GM18517 (cell line): ENCODE results near the gene PBOV1.
"Not testable (repeated sequence)": the region's sequence is repeated elsewhere in the genome, so short reads cannot be mapped to it uniquely, and the experiment has no call there.

Experiments used
- ATAC-seq: cut with Tn5 transposase; IDR thresholded peaks from one replicate; pipeline ENCODE4 v1.9.1; 2021; ENCODE audit warnings: mild to moderate bottlenecking, moderate library complexity; ENCODE audit not compliant: unreplicated experiment

PBOV1 gene

GRCh38 chr6:138238368-138238767 lies 20.1 kb upstream of the PBOV1 start:
- ATAC-seq = no peak

- no peak for ATAC-seq
Measured at GRCh38 chr6:138237463-138237862, 19.2 kb upstream of the PBOV1 start.

- ATAC-seq = no peak
Measured at GRCh38 chr6:138235693-138236092, 17.4 kb upstream of the PBOV1 start.

GRCh38 chr6:138235205-138235604 lies 16.9 kb upstream of the PBOV1 start:
- ATAC-seq = no peak

- no peak for ATAC-seq
Measured at GRCh38 chr6:138234363-138234762, 16.1 kb upstream of the PBOV1 start.

- no peak for ATAC-seq
Measured at GRCh38 chr6:138231381-138231886, 13.1 kb upstream of the PBOV1 start.

GRCh38 chr6:138230759-138231380 lies 12.6 kb upstream of the PBOV1 start:
- ATAC-seq = no peak

- no peak for ATAC-seq
Measured at GRCh38 chr6:138230221-138230620, 11.9 kb upstream of the PBOV1 start.

- no peak for ATAC-seq
Measured at GRCh38 chr6:138229663-138230179, 11.4 kb upstream of the PBOV1 start.

GRCh38 chr6:138229072-138229471 lies 10.8 kb upstream of the PBOV1 start:
- ATAC-seq = no peak

- no peak for ATAC-seq
Measured at GRCh38 chr6:138227316-138227781, 9.1 kb upstream of the PBOV1 start.

GRCh38 chr6:138226700-138227315 lies 8.5 kb upstream of the PBOV1 start:
- ATAC-seq = no peak

GRCh38 chr6:138225953-138226352 lies 7.7 kb upstream of the PBOV1 start:
- ATAC-seq = no peak

GRCh38 chr6:138222901-138223546 lies 4.7 kb upstream of the PBOV1 start:
- no peak for ATAC-seq

- no peak for ATAC-seq
Measured at GRCh38 chr6:138219901-138220300, 1.6 kb upstream of the PBOV1 start.

GRCh38 chr6:138219398-138219797 lies 1.1 kb upstream of the PBOV1 start:
- ATAC-seq = no peak

GRCh38 chr6:138215093-138215782 lies 3.1 kb downstream of the PBOV1 start:
- ATAC-seq = no peak

- ATAC-seq = not testable (repeated sequence)
Measured at GRCh38 chr6:138212530-138212929, 5.8 kb downstream of the PBOV1 start.

- no peak for ATAC-seq
Measured at GRCh38 chr6:138211601-138212000, 6.7 kb downstream of the PBOV1 start.

GRCh38 chr6:138211048-138211581 lies 7.2 kb downstream of the PBOV1 start:
- ATAC-seq = no peak

GRCh38 chr6:138206862-138207261 lies 11.4 kb downstream of the PBOV1 start:
- ATAC-seq = no peak
